Measurements from ENCODE around the gene LCE1D.

LCE1D gene

DNA sequence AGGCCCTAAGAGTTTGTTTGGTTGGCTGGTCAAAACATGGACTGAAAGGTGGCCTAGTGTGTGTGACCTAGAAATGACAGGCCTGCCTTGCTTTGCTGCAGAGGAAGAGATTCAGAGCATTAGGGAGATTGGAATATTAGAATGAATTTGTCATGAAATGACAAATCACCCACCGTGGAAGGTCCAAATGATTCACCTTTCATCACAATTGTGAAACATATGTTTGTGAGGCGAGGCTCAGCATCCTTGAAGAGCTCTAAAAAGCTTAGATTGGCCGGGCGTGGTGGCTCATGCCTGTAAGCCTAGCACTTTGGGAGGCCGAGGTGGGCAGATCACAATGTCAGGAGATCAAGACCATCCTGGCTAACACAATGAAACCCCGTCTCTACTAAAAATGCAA, 20.8 kb downstream of the LCE1D start:
- no peak for DNase-seq (ENCODE audit: low spot score)

DNA sequence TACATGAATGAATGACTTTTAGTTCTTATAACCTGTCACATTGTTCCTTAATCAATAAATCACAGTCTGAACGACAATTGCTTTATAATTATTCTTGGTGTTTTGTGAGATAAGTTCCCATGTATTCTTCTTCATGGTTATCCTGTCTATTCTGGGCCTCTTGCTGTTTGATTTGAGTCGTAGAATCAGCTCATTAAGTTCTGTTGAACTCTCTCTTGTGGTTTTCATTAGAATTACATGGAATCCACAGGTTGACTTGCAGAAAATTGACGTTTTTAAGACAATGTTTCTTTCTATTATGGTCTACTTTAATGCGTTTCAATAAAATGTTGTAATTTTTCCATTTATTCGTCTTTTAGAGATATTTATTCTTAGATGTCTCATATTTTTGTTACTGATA, 26.8 kb downstream of the LCE1D start:
- DNase-seq (ENCODE audit: low spot score) = no peak

DNA sequence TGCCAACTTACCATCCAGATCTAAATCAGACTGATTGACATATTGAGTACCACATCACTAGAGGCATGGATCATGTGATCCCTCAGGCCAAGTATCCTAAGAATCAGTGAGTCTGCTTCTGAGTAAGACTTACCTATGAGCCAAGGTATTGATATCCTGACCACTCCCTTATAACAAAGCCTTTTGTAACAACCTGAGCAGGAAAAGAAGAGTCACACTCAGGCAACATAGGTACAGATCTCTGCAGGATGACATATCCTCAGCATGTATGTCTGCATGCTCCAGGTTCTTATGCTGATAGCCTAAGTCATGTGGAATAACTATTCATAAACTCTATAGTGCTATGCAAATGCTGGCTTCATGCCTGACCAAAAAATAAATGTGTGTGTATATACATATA, 28.4 kb downstream of the LCE1D start:
- no peak for DNase-seq (ENCODE audit: low spot score)

DNA sequence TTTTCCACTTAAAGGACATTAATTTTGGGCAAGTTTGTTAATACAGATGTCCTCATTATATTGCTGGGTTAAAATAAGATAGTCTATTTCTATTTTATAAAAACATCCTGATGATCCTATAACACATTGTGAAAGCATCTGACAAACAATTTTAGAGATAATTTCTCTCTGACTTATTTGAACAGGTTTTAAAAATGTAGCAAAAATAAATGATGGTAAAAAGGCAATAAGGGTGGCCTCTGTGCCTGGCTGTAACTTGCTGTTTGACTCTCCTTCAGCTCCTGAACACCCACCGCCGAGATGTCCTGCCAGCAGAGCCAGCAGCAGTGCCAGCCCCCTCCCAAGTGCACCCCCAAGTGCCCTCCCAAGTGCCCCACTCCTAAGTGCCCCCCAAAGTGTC, 30.7 kb downstream of the LCE1D start, which contains the start of gene LCE1A:
Gene LCE1A (plus strand): TSS at position 301 of the 400 bp plus-strand sequence. CDS start 0 bp downstream, at position 301.
- DNase-seq (ENCODE audit: low spot score) = no peak

DNA sequence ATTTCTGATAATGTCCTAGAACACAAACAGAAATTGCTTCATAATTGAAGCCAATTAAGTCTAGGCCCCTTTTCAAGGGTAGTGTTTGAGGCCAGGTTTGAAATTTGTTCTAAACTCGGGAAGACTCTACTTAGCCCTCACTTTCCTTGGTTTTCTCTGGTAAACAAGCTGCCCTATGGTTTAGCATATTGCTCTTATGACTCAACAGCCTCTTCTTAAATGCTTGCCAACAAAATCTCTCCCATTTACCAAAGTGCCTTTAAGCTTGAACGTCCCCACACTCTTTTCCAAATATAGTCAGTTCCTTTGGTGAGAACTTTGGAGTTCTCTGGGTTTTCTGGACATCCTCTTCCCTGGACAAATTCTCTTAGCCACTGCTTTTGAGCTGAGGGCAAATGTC, 40.3 kb downstream of the LCE1D start:
- DNase-seq (ENCODE audit: low spot score) = peak; percentile 6

DNA sequence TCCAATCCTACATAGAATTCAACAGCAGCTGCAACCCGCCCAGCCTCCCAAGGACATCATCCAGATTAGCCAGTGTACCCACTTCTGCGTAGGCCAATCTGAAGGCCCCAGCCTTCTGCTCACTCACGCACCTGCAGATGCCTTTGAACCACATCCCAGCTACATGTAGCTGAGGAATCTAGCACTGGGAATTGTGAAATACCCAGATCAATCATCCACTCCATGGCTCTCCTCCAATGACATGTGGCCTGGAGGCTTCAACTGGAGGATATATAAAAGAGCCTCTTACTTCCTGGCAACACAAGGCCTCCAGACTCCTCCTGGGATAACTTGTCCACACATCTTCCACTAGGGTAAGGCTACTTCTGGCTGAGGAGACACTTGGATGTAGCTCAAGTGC, 46.0 kb downstream of the LCE1D start, which contains the start of gene LCE6A:
Gene LCE6A (plus strand): TSS at position 301 of the 400 bp plus-strand sequence. CDS start 665 bp downstream, outside the sequence.
- no peak for DNase-seq (ENCODE audit: low spot score)
